ENCODE data around the gene GMEB1.
"Not testable (repeated sequence)": the region's sequence is repeated elsewhere in the genome, so short reads cannot be mapped to it uniquely, and the experiment has no call there.

GMEB1 gene, protein sequence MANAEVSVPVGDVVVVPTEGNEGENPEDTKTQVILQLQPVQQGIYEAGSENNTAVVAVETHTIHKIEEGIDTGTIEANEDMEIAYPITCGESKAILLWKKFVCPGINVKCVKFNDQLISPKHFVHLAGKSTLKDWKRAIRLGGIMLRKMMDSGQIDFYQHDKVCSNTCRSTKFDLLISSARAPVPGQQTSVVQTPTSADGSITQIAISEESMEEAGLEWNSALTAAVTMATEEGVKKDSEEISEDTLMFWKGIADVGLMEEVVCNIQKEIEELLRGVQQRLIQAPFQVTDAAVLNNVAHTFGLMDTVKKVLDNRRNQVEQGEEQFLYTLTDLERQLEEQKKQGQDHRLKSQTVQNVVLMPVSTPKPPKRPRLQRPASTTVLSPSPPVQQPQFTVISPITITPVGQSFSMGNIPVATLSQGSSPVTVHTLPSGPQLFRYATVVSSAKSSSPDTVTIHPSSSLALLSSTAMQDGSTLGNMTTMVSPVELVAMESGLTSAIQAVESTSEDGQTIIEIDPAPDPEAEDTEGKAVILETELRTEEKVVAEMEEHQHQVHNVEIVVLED

DNA sequence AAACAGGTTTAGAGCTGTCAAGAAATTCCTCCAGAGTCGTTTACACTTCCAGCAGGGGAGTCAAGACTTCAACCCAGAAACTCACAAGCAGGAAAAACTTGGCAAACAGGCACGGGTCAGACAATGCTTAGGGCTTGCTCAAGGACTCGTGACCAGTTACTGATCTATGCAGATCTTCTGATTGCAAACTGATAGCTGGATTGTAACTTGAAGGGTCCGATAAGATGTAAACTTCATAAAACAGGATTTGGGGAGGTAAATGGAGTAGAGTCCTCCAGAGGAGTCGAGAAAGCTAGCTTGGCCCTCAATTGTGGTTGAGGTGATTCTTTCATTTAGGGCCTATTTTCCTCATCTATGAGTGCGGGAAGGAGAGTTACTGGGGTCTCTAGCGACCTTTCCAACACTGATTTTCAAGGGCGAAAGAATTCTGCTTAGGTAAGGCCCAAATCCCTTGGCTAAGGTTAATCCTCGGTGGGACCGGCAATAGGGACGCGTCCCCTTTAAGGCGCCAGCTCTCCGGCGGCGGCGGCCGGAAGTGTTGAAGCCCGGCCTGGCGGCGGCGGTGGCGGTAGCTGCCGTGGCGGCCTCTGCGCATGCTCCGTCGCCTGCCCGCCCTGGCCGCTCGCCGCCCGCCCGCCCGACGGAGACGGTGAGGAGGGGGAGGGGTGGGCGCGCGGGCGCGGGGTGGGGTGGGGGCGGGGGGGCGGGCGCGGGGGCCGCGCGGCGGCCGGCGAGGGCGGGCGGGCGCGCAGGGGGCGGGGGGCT, at the start of gene GMEB1:
Gene GMEB1 (plus strand): TSS at position 594 of the 765 bp plus-strand sequence. CDS start 14,829 bp downstream, outside the sequence.
- peak; percentile 92 for DNase-seq (ENCODE audit: low spot score)

DNA sequence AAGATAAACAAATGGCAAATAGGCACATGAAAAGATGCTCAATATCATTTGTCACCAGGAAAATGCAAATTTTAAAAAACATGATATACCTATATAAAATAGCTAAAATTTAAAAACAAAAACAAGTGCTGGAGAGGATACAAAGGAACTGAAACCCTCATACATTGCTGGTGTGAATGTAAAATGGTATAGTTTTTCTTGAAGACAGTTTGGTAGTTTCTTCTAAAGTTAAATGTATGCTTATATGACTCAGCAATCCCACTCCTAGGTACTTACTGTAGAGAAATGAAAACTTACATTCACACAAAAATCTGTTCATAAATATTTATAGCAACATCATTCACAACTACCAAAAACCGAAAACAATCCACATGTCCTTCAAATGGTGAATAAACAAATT, 36.9 kb upstream of the GMEB1 start:
- no peak for DNase-seq (ENCODE audit: low spot score)

DNA sequence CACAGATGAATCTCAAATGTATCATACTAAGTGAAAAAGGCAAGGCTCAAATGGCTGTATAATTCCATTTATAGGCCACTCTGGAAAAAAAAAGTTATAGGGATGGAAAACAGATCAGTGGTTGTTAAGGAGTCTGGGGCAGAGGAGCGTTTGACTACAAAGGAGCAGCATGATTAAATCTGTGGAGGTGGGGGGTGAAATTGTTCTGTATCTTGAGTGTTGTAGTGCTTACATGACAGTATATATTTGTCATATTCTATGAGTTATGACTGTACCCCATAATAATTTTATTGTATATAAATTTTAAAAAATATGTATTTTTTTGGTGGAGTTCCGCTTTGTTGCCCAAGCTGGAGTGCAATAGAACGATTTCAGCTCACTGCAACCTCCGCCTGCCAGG, 36.0 kb upstream of the GMEB1 start:
- DNase-seq (ENCODE audit: low spot score): no peak

DNA sequence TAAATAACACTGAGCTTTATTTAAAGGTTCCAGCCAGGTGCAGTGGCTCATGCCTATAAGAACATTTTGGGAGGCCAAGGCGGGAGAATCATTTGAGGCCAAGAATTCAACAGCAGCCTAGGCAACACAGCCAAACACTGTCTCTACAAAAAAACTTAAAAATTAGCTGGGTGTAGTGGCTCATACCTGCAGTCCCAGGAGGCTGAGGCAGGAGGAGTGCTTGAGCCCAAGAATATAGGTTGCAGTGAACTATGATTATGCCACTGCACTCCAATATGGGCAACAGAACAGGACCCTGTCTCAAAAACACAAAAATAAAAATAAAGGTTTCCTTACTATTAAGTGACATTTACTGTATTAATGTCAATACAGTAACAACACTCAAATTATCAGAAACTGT, 27.8 kb upstream of the GMEB1 start:
- DNase-seq (ENCODE audit: low spot score): peak; percentile 26

DNA sequence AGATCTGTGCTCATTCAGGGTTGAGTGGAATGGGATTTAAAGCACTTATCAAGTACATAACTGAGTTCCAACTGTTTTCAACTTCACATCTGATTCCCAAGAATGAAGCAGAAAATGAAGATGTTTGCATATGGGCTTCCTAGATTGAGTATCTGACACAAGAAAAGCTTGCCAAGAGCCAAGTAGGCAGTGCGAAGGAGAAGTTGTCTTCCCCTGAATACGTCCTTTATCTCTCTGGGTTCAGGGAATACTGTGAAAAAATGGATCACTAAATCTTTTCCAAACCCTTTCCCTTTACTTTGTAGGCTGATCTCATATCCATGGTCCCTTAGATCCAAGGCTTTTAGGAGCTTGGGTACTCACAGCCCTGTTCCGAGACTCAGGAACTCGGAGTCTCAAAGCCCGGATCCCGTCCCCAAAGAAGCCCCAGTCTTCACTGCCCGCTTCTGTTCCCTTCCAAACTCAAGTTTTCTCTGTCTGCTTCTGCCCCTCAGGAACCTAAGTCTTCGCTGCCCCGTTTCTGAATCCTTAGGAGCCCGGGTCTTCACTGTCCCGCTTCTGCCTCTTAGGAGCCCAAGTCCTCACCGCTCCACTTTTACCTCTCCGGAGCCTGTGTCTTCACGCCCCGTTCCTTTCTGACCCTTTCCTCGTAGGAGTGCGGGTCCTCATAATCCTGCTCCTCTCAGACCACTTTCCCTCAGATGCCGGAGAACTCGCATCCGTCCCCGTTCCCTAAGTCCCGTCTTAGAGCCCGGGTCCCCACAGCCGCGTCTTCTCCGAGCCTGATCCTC, 26.3 kb upstream of the GMEB1 start:
- DNase-seq (ENCODE audit: low spot score): no peak

DNA sequence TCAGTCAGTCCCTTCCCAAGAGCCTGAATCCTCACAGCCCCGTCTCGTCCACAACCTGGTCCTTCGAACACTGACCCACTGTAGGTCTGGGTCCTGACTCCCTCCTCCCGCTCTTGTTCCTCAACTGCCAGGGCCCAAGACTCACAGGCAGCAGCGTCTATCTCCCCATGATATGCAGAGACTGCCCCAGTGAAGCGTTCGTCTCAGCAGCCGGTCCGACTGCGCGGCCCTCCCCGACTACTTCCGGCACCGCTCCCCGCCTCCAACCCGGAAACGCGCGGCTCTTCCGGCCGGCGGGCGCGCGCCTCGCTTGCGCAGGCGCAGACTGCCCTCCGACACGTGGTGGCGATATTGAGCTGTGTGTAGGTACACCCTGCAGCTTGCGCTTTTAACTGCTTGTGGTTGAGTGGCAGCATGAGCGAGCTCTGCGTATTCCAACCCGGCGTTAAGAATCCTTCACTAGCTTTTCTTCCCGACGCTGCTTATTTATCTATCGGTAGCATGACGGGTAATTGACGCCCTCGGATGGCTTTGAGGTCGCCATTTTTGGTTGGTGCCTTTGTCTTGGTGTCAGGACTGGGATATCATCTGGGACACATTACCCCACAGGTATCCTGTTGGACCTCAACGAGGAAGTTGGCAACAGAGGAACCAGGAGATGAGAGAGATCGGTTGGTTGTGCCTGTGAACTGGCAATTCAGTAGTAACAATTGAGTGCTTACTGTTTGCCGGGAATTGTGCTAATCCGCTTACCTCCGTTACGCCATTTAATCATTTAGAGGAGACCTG, 25.5 kb upstream of the GMEB1 start, which contains the start of gene TAF12:
Gene TAF12 (minus strand): TSS at position 221 of the 789 bp plus-strand sequence. CDS start 20,986 bp downstream, outside the sequence.
- DNase-seq (ENCODE audit: low spot score): peak; percentile 96

DNA sequence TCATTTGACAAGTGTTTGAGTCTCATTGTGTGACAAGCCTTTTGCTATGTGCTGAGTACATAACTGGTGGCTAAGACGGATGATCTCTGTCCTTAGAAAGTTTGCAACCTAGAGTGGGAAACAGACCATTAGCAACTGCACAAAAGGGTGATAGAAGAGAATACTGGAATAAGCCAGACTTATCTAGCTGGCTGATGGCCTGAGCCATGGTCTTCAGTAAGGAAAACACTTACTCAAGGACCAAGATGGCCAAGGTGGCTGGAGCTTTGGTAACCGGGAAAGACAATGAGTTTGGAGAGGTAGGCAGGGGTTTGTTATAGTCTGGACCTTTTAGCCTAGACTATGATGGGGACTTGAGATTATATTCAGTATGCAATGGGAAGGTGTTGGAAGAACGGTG, 24.1 kb upstream of the GMEB1 start:
- DNase-seq (ENCODE audit: low spot score): no peak

DNA sequence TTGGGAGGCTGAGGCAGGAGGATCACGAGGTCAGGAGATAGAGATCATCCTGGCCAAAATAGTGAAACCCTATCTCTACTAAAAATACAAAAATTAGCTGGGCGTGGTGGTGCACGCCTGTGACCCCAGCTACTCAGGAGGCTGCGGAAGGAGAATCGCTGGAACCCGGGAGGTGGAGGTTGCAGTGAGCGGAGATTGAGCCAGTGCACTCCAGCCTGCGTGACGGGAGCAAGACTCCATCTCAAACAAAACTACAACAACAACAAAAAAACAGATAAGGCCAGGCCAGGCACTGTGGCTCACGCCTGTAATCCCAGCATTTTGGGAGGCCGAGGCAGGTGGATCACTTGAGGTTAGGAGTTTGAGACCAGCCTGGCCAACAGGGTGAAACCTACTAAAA, 23.2 kb upstream of the GMEB1 start:
- DNase-seq (ENCODE audit: low spot score): not testable (repeated sequence)

DNA sequence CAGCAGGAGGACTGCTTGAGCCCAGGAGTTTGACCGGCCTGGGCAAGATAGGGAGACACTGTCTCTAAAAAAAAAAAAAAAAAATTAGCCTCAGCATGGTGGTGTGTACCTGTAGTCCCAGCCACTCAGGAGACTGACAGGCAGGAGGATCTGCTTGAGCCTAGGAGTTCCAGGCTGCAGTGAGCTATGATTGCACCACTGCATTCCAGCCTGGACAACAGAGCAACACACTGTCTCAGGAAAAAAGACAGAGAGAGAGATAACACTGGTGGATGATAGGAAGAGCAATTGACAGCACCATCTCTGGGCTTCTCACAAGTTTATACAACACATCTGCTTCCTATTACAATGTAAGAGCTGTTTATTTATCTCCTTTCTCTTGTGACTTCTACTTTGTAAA, 22.5 kb upstream of the GMEB1 start:
- no peak for DNase-seq (ENCODE audit: low spot score)

DNA sequence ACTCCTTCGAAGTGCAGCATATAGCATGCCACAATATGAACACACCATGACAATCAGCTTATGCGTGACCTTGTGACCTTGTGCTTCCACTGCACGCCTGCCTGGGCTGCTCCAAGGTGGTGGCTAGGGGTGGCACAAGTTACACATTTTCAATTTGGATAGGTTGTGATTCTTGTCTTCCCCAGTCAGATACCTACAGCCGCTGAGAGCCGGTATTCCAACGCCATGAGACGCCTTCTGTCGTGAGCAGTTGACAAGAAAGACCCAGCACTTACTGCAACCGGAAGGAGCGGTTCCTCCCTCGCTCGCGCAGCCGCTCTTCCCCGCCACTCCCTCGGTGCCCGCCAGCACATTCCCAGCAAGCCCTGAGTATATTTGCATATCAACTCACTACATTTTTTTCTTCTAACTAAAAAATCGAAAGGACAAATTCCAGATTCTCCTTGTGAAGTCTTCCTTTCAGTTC, 20.5 kb upstream of the GMEB1 start:
- DNase-seq (ENCODE audit: low spot score): peak; percentile 94

DNA sequence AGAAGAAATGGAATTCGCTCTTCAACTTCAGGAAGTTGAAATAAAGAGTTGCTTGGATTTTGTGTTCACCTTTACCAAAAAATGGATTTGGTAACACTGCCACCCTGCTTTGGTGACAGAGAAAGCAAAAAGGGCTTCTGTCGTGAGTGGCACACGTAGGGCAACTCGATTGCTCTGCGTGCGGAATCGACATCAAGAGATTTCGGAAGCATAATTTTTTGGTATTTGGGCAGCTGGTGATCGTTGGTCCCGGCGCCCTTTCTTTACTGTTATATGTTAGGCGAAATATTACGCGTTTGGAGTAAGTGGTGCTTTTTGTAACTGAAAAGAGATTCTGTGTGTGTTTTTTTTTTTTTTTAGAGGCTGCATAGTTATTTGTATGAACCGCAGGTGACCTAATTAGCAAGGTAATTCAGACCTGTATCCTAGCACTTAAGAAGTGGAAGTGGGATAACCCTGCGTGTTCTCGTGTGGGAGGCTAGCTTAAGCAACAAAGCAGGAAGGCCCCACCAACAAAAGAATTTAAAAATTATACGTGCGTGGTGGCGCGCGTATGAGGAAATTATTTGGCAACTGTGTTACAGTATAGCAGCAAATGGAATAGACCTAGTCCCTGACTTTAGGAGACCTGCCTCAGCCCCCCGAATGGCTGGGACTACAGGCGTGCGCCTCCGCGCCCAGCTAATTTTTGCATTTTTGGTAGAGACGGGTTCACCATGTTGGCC, 19.9 kb upstream of the GMEB1 start, which contains the start of gene RNU11:
Gene RNU11 (plus strand): TSS at position 127 of the 725 bp plus-strand sequence.
- peak; percentile 93 for DNase-seq (ENCODE audit: low spot score)

DNA sequence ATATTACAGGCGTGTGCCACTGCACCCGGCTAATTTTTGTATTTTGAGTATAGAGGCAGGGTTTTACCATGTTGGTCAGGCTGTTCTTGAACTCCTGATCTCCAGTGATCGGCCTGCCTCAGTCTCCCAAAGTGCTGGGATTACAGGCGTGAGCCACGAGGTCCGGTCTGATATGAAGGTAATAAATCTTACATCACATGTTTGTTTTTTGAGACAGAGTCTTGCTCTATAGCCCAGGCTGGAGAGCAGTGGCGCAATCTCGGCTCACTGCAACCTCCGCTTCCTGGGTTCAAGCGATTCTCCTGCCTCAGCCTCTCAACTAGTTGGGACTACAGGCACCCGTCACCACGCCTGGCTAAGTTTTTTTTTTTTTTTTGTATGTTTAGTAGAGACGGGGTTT, 15.5 kb upstream of the GMEB1 start:
- not testable (repeated sequence) for DNase-seq (ENCODE audit: low spot score)

DNA sequence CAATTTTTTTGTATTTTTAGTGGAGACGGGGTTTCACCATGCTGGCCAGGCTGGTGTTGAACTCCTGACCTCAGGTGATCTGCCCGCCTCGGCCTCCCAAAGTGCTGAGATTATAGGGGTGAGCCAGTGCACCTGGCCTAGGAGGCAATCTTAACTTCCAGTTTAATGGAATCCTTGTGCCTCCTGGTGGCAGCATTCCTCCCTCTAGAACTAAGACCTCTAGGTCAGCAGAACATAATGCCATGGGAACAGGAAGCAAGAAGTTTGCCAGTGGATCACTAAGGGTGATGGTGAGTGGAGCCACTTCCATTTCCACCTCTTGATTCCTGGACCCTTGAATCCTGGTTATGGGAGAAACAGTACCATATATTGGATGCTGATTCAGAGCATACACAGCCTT, 14.7 kb upstream of the GMEB1 start:
- peak; percentile 11 for DNase-seq (ENCODE audit: low spot score)

DNA sequence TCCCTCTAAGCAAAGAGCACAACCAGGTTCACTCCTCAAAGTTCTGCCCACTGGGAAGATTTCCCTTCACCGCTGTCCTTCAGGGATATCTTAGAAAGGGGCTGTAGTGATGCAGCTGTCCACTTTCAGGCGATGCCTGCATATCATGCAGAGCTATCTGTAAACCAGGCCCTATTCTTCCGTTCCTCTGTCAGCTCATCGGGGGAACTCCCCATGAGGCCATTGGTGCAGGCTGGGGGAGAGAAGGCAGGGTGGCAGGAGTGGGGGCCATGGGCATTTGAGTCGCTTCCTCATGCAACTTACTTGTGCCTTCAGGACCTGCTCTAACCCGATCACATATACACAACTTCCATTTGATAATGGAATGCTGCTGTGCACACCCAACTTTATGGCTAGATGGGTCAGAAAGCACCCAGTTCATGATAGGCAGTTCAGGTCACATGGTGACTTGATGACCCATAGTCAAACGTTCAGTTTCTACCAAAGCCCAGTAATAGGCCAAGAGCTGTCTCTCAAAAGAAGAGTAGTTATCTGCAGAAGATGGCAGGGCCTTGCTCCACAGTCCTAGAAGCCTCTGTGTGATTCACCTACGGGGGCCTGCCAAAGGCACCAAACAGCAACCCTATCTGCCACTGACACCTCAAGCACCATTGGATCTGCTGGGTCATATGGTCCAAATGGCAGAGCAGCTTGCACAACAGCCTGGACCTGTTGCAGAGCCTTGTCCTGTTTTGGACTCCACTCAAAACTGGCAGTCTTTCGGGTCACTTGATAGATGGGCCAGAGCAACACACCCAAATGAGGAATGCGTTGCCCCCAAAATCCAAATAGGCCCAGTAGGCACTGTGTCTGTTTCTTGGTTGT, 12.9 kb upstream of the GMEB1 start:
- not testable (repeated sequence) for DNase-seq (ENCODE audit: low spot score)

DNA sequence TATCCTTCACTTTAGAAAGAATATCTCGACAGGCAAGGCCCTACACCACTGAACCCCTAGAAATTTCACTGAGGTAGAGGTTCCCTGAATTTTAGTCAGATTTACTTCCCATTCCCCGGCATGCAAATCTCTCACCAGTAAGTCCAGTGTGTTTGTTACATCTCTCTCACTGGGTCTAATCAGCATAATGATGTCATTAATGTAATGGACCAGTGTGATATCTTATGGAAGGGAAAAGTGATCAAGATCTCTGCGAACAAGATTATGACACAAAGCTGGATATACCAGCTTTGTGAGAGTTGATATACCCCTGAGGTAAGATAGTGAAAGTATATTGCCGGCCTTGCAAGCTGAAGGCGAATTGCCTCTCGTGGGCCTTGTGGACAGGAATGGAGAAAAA, 12.2 kb upstream of the GMEB1 start:
- DNase-seq (ENCODE audit: low spot score): no peak

DNA sequence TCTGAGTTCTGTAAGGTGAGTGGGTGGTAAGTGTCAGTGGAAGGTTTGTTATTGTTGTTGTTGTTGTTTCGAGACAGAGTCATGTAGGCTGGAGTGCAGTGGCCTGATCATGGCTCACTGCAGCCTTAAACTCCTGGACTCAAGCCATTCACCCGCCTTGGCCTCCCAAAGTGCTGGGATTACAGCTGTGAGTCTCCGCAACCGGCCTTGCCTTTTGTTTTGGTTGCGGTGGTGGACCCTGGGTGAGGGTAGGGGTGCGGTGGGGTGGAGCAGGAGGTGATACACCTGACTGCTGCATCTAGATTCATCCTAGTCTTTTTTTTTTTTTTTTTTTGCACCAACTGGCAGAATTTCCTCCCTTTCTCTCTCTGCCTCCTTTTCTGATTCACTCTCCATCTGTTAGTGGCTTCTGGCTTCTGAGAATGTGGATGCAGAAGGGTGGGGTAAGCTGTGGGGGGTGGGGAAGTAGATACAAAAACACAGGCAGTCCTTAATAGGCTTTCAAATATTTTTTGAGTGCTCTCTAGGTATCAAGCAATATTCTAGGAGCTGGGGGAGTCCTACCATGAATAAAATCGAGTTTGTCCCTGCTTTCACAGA, 4.6 kb upstream of the GMEB1 start:
- DNase-seq (ENCODE audit: low spot score): no peak

DNA sequence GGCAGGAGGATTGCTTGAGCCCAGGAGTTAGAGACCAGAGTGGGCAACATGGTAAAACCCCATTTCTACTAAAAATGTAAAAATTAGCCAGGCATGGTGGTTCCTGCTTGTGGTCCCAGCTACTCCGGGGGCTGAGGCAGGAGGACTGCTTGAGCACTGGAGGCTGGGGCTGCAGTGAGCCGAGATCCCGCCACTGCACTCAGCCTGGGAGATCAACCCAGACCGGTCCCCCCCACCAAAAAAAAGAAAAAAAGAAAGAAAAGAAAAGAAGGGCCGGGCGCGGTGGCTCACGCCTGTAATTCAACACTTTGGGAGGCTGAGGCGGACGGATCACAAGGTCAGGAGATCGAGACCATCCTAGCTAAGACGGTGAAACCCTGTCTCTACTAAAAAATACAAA, 1.8 kb upstream of the GMEB1 start:
- no peak for DNase-seq (ENCODE audit: low spot score)

DNA sequence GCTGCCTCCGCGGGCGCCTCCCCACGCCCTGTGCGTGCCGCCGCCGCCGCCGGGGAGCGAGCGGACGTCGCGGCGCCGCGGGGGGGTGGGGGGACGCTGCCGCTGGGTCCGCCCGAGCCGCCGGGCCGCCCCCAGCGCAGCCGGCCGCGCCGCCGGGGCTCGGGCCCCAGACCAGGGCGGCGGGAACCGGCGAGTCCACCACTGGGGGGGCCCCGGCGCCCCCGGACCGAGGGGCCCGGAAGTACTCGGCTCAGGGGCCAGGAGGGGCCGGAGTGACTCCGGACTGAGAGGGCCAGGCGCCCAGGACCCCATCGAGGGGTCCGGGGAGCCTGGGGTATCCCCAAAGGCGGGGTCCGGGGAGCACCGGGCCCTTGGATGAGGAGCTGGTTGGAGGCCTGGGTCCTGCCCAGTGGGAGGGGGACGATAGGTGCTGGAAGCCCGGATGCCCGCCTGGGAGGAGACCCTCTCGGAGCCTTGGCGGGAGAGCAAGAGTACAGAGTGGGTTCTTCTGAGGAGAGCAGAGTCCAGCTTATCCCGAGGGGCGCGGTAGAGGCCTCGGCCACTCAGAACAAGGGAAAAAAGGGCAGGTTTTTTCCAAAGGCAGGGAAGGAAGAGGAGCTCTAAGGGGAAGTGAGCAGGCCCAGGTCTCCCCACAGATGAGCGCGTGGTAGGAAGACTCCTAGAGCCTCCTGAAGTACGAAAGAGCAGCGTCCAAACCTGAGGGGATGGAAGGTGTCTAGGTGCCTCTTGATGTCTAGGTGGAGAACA, 556 bp downstream of the GMEB1 start:
- peak; percentile 41 for DNase-seq (ENCODE audit: low spot score)

Measured in LoVo (cell line).